ENCODE data around the gene UNC5C. TPM values are rescaled to one million over a fixed set of nuclear protein-coding genes. Genes with fewer than 3 reads are reported as not detected.

The UNC5C gene
- total and polyA plus RNA-seq, 2 of the 4 experiments (the other 2 are of a cell fraction) = under 0.01 TPM

DNA sequence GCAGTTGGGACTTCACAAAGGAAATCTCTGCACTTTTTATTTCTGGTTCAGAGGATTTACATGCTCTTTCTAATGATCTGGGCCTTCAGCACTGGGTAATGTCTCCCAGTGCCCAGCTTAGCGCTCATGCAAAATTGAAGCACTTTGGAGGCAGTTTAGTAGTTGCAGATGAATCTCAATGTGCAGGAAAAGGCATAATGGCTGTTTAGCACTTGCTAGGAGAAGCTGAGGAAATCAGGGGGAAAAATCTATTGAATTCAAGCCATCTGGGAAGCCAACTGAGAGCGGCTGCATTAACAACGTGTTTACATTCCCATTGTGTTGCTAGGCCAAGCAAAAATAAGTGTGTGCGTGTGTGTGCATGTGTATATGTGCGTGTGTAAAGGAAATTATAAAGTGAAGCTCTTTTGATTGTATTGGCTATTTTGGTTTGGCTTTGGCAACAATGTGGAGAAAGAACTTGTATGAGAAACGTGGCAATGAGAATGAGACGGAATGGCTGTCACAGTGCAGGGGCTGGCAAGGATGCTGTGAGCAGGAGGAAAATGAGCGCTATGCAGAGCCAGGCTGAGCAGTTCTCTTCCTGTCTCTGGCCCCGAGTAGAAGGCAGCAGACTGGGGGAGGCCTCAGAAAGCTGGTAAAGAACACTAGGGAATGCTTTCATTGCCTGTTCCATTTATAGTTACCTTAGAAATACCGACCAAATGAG, 231.5 kb downstream of the UNC5C start:
- Histone ChIP-seq H3K18ac (ENCODE audit: low read depth, low read length) (no peak overlapping the region), H2BK120ac (ENCODE audit: low read depth, low read length) (no peak overlapping the region), H3K79me1 (ENCODE audit: low read depth in 1 of 2, low read length in 2 of 2) (no peaks in the 10 kb centered on the region), H3K23ac (ENCODE audit: low read depth, low read length) (no peak overlapping the region), H3K56ac (ENCODE audit: extremely low read depth, insufficient read depth, low read length) (no peak overlapping the region), H2AK5ac (ENCODE audit: low read depth, low read length) (no peak overlapping the region), H3K36me3 (ENCODE audit: control insufficient read depth, insufficient read depth, low read length) (no peaks in the 10 kb centered on the region), H3K27me3 (ENCODE audit: control insufficient read depth, insufficient read depth, low read length) (no peaks in the 10 kb centered on the region), H2AK9ac (replicated peaks; ENCODE audit: low read depth, low read length, poor library complexity) (no peak overlapping the region), H2BK5ac (ENCODE audit: low read depth, low read length, poor library complexity, severe bottlenecking) (no peak overlapping the region), H3K9me1 (ENCODE audit: insufficient read depth, low read length) (no peaks in the 10 kb centered on the region), H3K9me3 (ENCODE audit: control insufficient read depth, insufficient read depth, low read length) (no peaks in the 10 kb centered on the region), H2BK20ac (ENCODE audit: low read depth, low read length) (no peak overlapping the region), H3K4ac (ENCODE audit: low read depth, low read length) (no peak overlapping the region), H3K4me1 (ENCODE audit: control insufficient read depth, insufficient read depth, low read length) (no peaks in the 10 kb centered on the region), H4K8ac (ENCODE audit: low read depth in 2 of 2, low read length in 2 of 2) (no peak overlapping the region), H2BK15ac (ENCODE audit: low read depth, low read length) (no peak overlapping the region), H4K91ac (ENCODE audit: insufficient read depth, low read depth, low read length) (no peak overlapping the region), H3K9ac (ENCODE audit: low read depth, low read length) (no peak overlapping the region), H3K27ac (ENCODE audit: insufficient read depth, low read length) (no peak overlapping the region), H2AFZ (replicated peaks; ENCODE audit: low read length, poor library complexity) (no peak overlapping the region), H3K4me3 (ENCODE audit: insufficient read depth, low read depth, low read length) (no peak overlapping the region), H4K5ac (ENCODE audit: low read depth, low read length) (no peak overlapping the region), H3K14ac (replicated peaks; ENCODE audit: low read depth, low read length) (no peak overlapping the region), H4K20me1 (ENCODE audit: insufficient read depth, low read length) (no peaks in the 10 kb centered on the region), H3K4me2 (ENCODE audit: low read depth, low read length) (no peak overlapping the region)
- in situ Hi-C loops (cut with MboI; ENCODE audit: low sequenced_read_pairs) = no loop called here
- POLR2A ChIA-PET (ENCODE audit: unreplicated experiment) = no interaction called here
- TF ChIP-seq CEBPB (IDR thresholded peaks at IDR 0.05; ENCODE audit: low read depth, low read length) (no peak), RCOR1 (IDR thresholded peaks at IDR 0.05; ENCODE audit: insufficient replicate concordance, low read length) (no peak), RFX5 (IDR thresholded peaks at IDR 0.05; ENCODE audit: low read depth, low read length) (no peak), BHLHE40 (IDR thresholded peaks at IDR 0.05; ENCODE audit: low read depth, low read length) (no peak), SMC3 (IDR thresholded peaks at IDR 0.05; ENCODE audit: low read depth, low read length) (no peak), POLR2A (IDR thresholded peaks at IDR 0.05; ENCODE audit: low read depth, low read length) (no peak), CHD1 (IDR thresholded peaks at IDR 0.05; ENCODE audit: low read depth, low read length) (no peak), FOS (IDR thresholded peaks at IDR 0.05; ENCODE audit: low read depth, low read length) (no peak), MXI1 (IDR thresholded peaks at IDR 0.05; ENCODE audit: borderline replicate concordance, low read depth, low read length) (no peak)
- BruUV-seq (replicated peaks) = no TSS peak
- dilution Hi-C loops (cut with HindIII; ENCODE audit: low sequenced_read_pairs, unreplicated experiment) = no loop called here
- CTCF ChIA-PET = interaction anchor here (0.8 kb wide), 1 partner anchor 11 kb away, joined by 3 read pairs; no protein-coding TSS in a partner anchor
- intact Hi-C loops (cut with micrococcal nuclease) = no loop called here
- WGBS, 2 experiments (ENCODE audit: extremely low coverage in 2 of 2, insufficient read length in 1 of 2) = 44% methylated on average over 5 of the region's 10 CpGs; no CpG with 5 or more reads in 1 of the 2 experiments
- no peak for DNase-seq
- no peak for ATAC-seq (ENCODE audit: low read depth)
